CD4-positive, alpha-beta T cell treated with Interleukin-2 at 100 ng/mL for 4 hours (primary cell): ENCODE measurements around the gene STPG4.
"Not testable (repeated sequence)": the region's sequence is repeated elsewhere in the genome, so short reads cannot be mapped to it uniquely, and the experiment has no call there.

Experiments used
- DNase-seq: peaks from one replicate; pipeline ENCODE4 v3.0.0-alpha.2; 2020; ENCODE audit warnings: low spot score

Gene STPG4

DNA sequence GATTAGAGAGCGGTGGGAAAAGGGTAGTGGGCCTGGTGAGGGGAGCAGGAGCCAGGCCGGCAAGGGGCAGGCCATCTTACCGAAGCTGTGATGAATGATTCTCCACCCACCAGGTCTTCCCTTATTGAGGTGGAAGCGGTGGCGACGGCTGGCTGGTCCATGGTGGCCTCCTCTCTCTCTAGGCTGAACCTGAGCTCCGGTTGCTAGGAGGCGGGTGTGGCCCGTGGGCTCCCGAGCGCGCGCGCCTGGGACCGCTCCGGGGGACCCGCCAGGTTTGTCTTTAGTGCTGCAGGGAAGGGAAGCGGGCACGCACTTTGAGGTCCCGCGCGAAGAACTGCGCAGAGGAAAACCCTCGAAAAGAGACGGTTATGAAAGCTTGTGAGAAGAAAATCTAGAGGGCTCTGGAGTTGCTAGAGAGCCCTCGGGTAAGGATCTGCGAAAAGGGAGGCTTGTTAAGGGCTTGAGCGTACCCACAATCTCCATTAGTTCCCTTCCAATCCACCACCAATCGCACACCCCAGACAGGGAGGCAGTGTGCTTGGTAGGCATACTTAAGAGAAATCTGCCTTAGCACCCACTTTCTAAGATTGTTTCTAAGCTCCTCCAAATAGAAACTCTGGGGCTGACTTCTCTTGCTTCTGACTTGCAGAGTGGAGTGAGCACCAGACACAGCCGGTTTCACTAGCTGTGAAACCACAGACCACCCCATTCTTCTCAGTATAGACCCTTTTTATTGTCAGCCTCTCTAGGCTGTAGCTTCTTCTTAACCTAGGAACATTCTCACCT lies at the start of gene STPG4:
STPG4 (minus strand) TSS at position 218 of the 786 bp plus-strand sequence; CDS start at position 161, 57 bp downstream.
- no peak for DNase-seq

- DNase-seq = no peak
Observed at GRCh38 chr2:47204691-47205090, 49.6 kb upstream of the STPG4 start.

DNA sequence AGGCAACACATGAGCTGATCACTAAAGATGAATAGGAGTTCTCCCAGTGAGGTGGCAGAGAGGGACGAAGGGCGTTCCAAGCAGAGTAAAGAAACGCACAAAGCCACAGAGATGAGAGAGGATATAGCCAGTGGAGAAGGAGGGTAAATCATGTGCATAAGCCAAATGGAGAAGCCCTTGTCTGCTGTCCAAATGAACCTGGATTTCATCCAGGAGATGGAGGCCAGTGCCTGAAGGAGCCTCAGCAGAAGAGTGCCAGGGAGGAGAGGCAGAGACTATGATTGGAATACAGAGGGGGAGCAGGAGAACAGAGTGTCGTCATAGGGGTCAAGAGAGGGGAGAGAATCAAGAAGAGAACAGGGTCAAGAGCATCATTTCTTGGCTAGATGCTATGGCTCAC lies 48.9 kb upstream of the STPG4 start:
- no peak for DNase-seq

DNA sequence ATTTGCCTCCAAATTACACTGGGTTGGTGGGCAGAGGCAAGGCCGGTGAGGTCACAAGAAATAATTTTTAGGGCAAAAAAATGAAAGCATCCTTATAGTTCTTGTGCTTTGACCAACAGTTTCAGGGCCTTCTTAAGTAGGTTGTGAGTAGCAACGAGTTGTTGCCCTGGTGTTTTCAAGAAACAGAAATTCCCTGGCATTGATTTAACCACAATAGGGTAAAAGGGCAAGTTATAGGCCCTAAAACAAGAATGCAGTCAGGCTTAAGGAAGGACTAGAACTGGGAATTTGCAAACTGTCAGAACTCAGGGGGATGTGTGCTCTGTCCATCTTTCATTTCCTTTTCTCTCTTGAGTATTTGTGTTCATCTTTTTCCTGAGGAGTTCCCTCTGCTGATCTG lies 46.1 kb upstream of the STPG4 start:
- DNase-seq = no peak

DNA sequence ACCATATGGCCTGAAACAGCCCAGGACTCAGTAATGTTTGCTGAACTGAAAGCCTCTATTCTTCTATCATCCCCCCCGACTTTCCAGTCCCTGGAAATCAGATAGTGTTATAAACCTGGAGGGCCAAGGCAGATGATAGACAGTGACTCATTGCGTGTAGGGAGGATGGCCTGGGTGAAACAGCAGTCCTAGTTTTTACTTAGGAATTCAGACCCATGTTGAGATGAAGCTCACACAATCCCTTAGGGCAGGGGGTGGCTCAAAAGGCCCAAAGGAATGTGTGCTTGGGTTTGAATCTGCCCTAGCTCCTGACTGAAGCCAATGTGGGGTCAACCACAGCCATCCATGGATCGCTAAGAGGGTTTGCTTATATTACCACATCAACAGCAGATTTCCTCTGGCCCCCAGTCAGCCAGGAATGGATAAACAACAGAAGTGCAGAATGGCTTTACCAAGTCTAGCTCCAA lies 43.9 kb upstream of the STPG4 start:
- DNase-seq = no peak

- DNase-seq = no peak
Observed at GRCh38 chr2:47196499-47196898, 41.4 kb upstream of the STPG4 start.

- DNase-seq = no peak
Observed at GRCh38 chr2:47196046-47196445, 40.9 kb upstream of the STPG4 start.

GRCh38 chr2:47195148-47195547 lies 40.0 kb upstream of the STPG4 start:
- DNase-seq = no peak

GRCh38 chr2:47194410-47194809 lies 39.3 kb upstream of the STPG4 start:
- no peak for DNase-seq

GRCh38 chr2:47193607-47194006 lies 38.5 kb upstream of the STPG4 start:
- DNase-seq = no peak

DNA sequence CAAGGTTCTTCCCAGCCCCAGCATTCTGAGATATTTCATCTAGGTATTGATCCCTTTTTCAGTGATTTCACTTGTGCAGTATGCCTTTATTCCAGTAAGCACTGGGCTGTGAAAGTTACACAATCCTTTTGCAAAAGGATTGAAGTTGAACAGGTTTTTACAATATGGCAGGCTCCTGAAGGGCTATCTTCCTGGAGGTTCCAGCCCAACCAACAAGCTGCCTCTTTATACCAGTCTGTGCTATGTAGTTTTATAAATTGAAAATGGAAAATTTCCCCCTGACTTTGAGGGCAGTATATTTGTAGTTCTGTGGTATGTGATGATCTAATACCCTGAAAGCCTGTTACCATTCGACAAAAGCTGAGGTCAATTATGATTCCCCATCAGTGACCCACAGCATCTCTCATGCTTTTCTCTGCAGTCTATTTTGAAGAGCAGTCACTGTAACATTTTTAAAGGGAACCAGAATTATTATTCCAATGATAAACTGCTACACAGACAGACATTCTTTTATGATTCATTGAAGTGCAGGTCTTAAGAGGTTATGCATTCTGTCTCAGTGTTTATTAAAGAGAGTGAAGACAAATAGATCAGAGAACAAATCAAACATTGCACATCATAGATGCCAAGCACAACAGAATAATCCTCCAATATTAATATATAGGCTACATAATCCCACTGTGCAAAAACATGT lies 35.2 kb upstream of the STPG4 start:
- no peak for DNase-seq

DNA sequence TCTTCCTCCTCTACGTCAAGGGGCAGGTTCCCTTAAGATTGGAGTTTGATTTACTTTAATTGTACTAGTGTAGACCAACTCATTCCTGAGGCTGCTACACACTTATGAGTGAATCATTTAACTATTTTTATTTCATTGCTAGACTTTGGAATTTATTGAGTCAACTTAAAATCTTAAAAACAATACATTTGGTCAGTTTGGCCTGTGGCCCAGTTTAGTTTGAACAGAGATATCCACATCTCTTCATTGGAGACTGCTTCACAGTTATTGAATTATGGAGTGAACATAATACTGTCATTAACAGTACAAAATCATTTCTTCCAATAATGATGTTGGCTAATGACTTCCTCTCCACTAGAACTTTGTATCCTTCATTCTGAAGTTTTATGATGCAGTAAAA lies 34.5 kb upstream of the STPG4 start:
- DNase-seq = no peak

GRCh38 chr2:47187069-47187468 lies 32.0 kb upstream of the STPG4 start:
- no peak for DNase-seq

GRCh38 chr2:47186351-47186750 lies 31.2 kb upstream of the STPG4 start:
- no peak for DNase-seq

- not testable (repeated sequence) for DNase-seq
Observed at GRCh38 chr2:47185098-47185497, 30.0 kb upstream of the STPG4 start.

- no peak for DNase-seq
Observed at GRCh38 chr2:47181176-47181575, 26.1 kb upstream of the STPG4 start.

DNA sequence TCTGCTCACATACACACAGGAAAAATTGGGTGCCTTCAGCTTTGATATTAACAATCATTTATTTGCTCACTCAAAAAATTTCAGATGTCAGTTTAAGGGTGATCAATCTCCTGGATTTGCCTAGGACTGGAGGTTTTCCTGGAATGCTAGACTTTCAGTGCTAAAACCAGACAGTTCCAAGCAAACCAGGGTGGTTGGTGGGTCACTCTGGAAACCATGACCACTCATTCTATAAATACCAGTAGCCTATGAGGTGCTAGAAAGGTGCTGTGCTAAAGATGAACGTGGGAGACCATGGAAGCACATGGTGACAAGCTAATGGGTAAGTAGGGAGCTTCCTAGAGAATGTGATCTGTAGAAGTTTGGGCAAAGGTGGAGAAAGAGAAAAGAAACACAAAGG lies 25.4 kb upstream of the STPG4 start:
- DNase-seq = no peak

- DNase-seq = no peak
Observed at GRCh38 chr2:47179388-47179787, 24.3 kb upstream of the STPG4 start.

DNA sequence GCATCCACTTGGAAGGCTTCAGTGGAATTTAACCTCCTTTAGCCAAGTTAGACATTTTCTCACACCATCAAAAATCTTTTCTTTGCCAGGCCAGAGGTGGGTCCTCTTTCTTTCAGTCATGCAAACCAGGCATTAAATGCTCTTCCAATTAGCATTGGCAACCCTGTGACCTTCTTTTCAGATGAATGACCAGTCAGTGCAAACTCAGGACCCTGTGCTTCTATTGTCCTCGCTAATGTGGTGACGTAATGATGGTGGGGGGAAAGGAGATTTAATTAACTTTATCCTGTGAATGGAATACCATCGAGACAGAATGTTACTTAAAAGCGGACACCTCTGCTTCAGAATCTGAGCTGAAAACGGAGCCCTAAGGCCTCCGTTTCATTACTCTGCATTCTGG lies 23.2 kb upstream of the STPG4 start:
- DNase-seq = no peak

- DNase-seq = no peak
Observed at GRCh38 chr2:47177043-47177565, 22.0 kb upstream of the STPG4 start.

DNA sequence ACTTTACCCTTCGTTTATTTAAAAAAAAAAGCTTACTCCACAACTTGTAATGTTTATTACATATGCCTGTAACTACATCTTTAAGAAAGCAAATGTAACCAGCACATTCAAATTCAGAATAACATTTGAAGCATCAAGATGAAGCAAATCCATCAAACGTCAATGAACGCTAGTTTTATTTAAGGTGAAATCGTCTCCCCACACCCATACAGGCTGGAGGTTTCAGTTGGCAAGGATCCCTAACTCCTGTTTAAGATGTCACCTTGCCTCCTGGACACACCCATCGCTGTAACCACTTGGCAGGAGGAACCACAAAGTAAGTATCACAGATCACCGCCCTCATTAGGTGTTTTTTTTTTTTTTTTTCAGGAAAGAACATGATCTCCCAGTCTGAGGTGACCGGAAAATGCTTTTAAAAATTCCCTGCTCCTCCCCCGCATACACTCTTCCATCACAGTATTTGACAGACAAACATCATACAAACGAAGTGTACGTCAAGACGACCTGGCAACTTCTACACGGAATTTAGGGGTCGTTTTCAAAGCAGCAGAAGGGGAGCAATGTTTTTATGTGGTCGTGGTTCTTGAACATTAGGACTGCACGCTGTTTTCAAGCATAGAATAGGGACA lies 19.7 kb upstream of the STPG4 start:
- peak; percentile 44 for DNase-seq

DNA sequence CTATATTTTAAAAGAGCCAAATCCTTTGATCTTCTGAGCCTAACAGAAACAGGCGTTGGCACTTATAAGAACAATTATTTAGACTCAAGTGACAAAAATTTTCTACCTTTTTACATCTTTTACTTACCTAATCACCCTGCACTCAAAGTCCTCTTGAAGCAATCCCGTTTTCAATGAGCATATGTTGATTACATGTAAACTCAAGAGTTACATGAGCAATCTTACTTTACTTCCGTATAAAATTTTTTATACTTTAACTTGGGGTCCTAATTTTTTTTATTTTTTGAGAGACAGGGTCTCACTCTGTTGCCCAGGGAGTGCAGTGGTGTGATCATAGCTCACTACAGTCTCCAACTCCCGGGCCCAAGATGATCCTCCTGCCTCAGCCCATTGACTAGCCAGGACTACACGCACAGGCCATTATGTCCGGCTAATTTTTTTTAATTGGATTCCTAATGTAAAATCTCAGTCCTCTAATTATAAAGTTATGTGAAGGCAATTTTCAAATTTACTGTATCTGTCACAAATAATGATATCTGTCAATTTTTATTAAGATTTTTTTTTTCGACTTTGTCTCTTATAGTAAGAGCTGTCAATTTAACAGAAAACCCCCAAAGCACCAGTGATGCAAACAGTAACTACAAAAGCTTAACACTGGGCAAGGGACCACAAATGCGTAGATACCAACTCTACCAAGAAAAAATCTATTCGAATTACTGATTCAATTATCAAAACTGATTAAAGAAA lies 19.1 kb upstream of the STPG4 start:
- DNase-seq = no peak
